Karpas-422 (cell line): ENCODE measurements around the gene SLC7A9. TPM values are rescaled to one million over a fixed set of nuclear protein-coding genes. Genes with fewer than 3 reads are reported as not detected.

Source experiments
- DNase-seq: peaks from one replicate; pipeline ENCODE4 v3.0.0-alpha.2; 2015
- H2AFZ ChIP-seq: fragments of 200-600 bp; sonication (generic); 2 replicates; pipeline ENCODE4 v1.6.1; 2014; ENCODE audit warnings: antibody characterized with exemption, low read length, mixed read lengths
- H3K27ac ChIP-seq: fragments of 200-600 bp; sonication (generic); 2 replicates; pipeline ENCODE4 v1.5.1; 2014; ENCODE audit warnings: mild to moderate bottlenecking, low read length, moderate library complexity
- H3K27me3 ChIP-seq: fragments of 200-600 bp; sonication (generic); 2 replicates; pipeline ENCODE4 v1.6.1; 2014; ENCODE audit warnings: low read length, mixed read lengths
- H3K36me3 ChIP-seq: fragments of 200-600 bp; sonication (generic); 2 replicates; pipeline ENCODE4 v1.6.1; 2014; ENCODE audit warnings: low read length, mixed read lengths; ENCODE audit not compliant: insufficient read depth
- H3K4me1 ChIP-seq: fragments of 200-600 bp; sonication (generic); 2 replicates; pipeline ENCODE4 v1.6.1; 2014; ENCODE audit warnings: mild to moderate bottlenecking, low read length, mixed read lengths
- H3K4me2 ChIP-seq: fragments of 200-600 bp; sonication (generic); 2 replicates; pipeline ENCODE4 v1.6.1; 2014; ENCODE audit warnings: low read length, low read depth, mild to moderate bottlenecking; ENCODE audit not compliant: poor library complexity, severe bottlenecking
- H3K4me3 ChIP-seq: fragments of 200-600 bp; sonication (generic); 2 replicates; pipeline ENCODE4 v1.5.1; 2014; ENCODE audit warnings: mild to moderate bottlenecking, antibody characterized with exemption, low read length, mixed read lengths
- H3K79me2 ChIP-seq: fragments of 200-600 bp; sonication (generic); 2 replicates; pipeline ENCODE4 v1.6.1; 2014; ENCODE audit warnings: mild to moderate bottlenecking, low read length, mixed read lengths
- H3K9ac ChIP-seq: fragments of 200-600 bp; sonication (generic); 2 replicates; pipeline ENCODE4 v1.6.0; 2014; ENCODE audit warnings: low read length
- H3K9me2 ChIP-seq: fragments of 200-600 bp; sonication (generic), shearing (Covaris generic); replicated peaks from 2 replicates; pipeline ENCODE4 v1.6.0; 2014; ENCODE audit warnings: mild to moderate bottlenecking, low read length, moderate library complexity; ENCODE audit not compliant: insufficient read depth
- H3K9me3 ChIP-seq: fragments of 300-700, 200-600 bp; sonication (generic); 2 replicates; pipeline ENCODE4 v1.6.1; 2014; ENCODE audit warnings: low read length, mixed read lengths
- H4K20me1 ChIP-seq: fragments of 200-600 bp; sonication (generic); 2 replicates; pipeline ENCODE4 v1.6.1; 2014; ENCODE audit warnings: mild to moderate bottlenecking, antibody characterized with exemption, low read length, low read depth; ENCODE audit not compliant: insufficient read depth
- total RNA-seq: library from RNA; depleted of rRNA; stranded (reverse); fragments of >200 nt; shearing (Covaris generic); gene quantifications from 2 replicates; pipeline ENCODE4 v1.2.3, GENCODE V29; 2014; ENCODE audit warnings: low replicate concordance

SLC7A9 gene
- total RNA-seq, 1 experiment from 2014 or later: not detected

GRCh38 chr19:32909257-32909656, 39.7 kb upstream of the SLC7A9 start:
- Histone ChIP-seq H3K27ac (no peak overlapping the region), H3K9me3 (no peaks in the 10 kb centered on the region), H3K27me3 (no peaks in the 10 kb centered on the region), H3K36me3 (no peaks in the 10 kb centered on the region), H3K4me1 (no peaks in the 10 kb centered on the region), H3K4me2 (no peak overlapping the region), H3K9me2 (no peaks in the 10 kb centered on the region), H2AFZ (no peak overlapping the region), H4K20me1 (no peaks in the 10 kb centered on the region), H3K79me2 (no peaks in the 10 kb centered on the region), H3K4me3 (no peak overlapping the region), H3K9ac (no peak overlapping the region)
- no peak for DNase-seq

GRCh38 chr19:32908641-32909190, 39.1 kb upstream of the SLC7A9 start:
- H3K4me3 ChIP-seq: no peak overlapping the region
- no peaks in the 10 kb centered on the region for H3K36me3 ChIP-seq
- no peaks in the 10 kb centered on the region for H3K4me1 ChIP-seq
- no peak overlapping the region for H3K9ac ChIP-seq
- no peak overlapping the region for H2AFZ ChIP-seq
- H3K9me3 ChIP-seq: no peaks in the 10 kb centered on the region
- no peaks in the 10 kb centered on the region for H3K9me2 ChIP-seq
- H3K27me3 ChIP-seq: no peaks in the 10 kb centered on the region
- no peak for DNase-seq
- no peak overlapping the region for H3K4me2 ChIP-seq
- H3K79me2 ChIP-seq: no peaks in the 10 kb centered on the region
- H3K27ac ChIP-seq: no peak overlapping the region
- no peaks in the 10 kb centered on the region for H4K20me1 ChIP-seq

GRCh38 chr19:32902448-32902847, 32.9 kb upstream of the SLC7A9 start:
- Histone ChIP-seq H3K4me2 (no peak overlapping the region), H3K36me3 (no peaks in the 10 kb centered on the region), H2AFZ (no peak overlapping the region), H3K9me2 (no peaks in the 10 kb centered on the region), H3K27ac (no peak overlapping the region), H3K9me3 (no peaks in the 10 kb centered on the region), H3K4me3 (no peak overlapping the region), H3K79me2 (no peaks in the 10 kb centered on the region), H3K27me3 (no peaks in the 10 kb centered on the region), H3K4me1 (no peaks in the 10 kb centered on the region), H4K20me1 (no peaks in the 10 kb centered on the region), H3K9ac (no peak overlapping the region)
- DNase-seq: no peak

- no peaks in the 10 kb centered on the region for H3K9me3 ChIP-seq
- no peaks in the 10 kb centered on the region for H3K36me3 ChIP-seq
- no peak overlapping the region for H2AFZ ChIP-seq
- H4K20me1 ChIP-seq: no peaks in the 10 kb centered on the region
- H3K9me2 ChIP-seq: no peaks in the 10 kb centered on the region
- no peak overlapping the region for H3K4me3 ChIP-seq
- H3K79me2 ChIP-seq: no peaks in the 10 kb centered on the region
- H3K27me3 ChIP-seq: no peaks in the 10 kb centered on the region
- H3K4me1 ChIP-seq: peaks cover 5% of the 10 kb centered on the region; the same call in 1 of the 2 replicates
- DNase-seq: no peak
- no peak overlapping the region for H3K4me2 ChIP-seq
- H3K9ac ChIP-seq: no peak overlapping the region
- no peak overlapping the region for H3K27ac ChIP-seq
Measured at GRCh38 chr19:32901504-32902161, 32.1 kb upstream of the SLC7A9 start.

- H3K4me3 ChIP-seq: no peak overlapping the region
- no peaks in the 10 kb centered on the region for H3K79me2 ChIP-seq
- H3K27ac ChIP-seq: no peak overlapping the region
- no peaks in the 10 kb centered on the region for H3K36me3 ChIP-seq
- H3K4me2 ChIP-seq: no peak overlapping the region
- H3K9me3 ChIP-seq: peaks cover 3% of the 10 kb centered on the region; the same call in 1 of the 2 replicates
- no peak overlapping the region for H3K9ac ChIP-seq
- no peak overlapping the region for H2AFZ ChIP-seq
- DNase-seq: no peak
- H3K27me3 ChIP-seq: no peaks in the 10 kb centered on the region
- peaks cover 5% of the 10 kb centered on the region; the same call in 1 of the 2 replicates for H3K4me1 ChIP-seq
- no peaks in the 10 kb centered on the region for H4K20me1 ChIP-seq
- H3K9me2 ChIP-seq: no peaks in the 10 kb centered on the region
Measured at GRCh38 chr19:32896516-32897214, 27.1 kb upstream of the SLC7A9 start.

GRCh38 chr19:32895384-32895783, 25.8 kb upstream of the SLC7A9 start:
- no peaks in the 10 kb centered on the region for H3K79me2 ChIP-seq
- H3K4me3 ChIP-seq: no peak overlapping the region
- H3K9me3 ChIP-seq: peaks cover 7% of the 10 kb centered on the region
- no peak overlapping the region for H3K4me2 ChIP-seq
- H3K9me2 ChIP-seq: no peaks in the 10 kb centered on the region
- no peaks in the 10 kb centered on the region for H3K36me3 ChIP-seq
- no peak overlapping the region for H3K9ac ChIP-seq
- H2AFZ ChIP-seq: no peak overlapping the region
- no peaks in the 10 kb centered on the region for H4K20me1 ChIP-seq
- H3K4me1 ChIP-seq: peaks cover 5% of the 10 kb centered on the region; the same call in 1 of the 2 replicates
- no peak for DNase-seq
- H3K27ac ChIP-seq: no peak overlapping the region
- no peaks in the 10 kb centered on the region for H3K27me3 ChIP-seq

GRCh38 chr19:32891609-32892008, 22.0 kb upstream of the SLC7A9 start:
- H3K9me3 ChIP-seq: peaks cover 7% of the 10 kb centered on the region
- H3K27ac ChIP-seq: no peak overlapping the region
- H3K9ac ChIP-seq: no peak overlapping the region
- no peaks in the 10 kb centered on the region for H3K27me3 ChIP-seq
- peak; percentile 48 for DNase-seq
- no peaks in the 10 kb centered on the region for H4K20me1 ChIP-seq
- H3K4me1 ChIP-seq: peaks cover under 1% of the 10 kb centered on the region; the same call in 1 of the 2 replicates
- no peaks in the 10 kb centered on the region for H3K79me2 ChIP-seq
- H2AFZ ChIP-seq: no peak overlapping the region
- no peak overlapping the region for H3K4me3 ChIP-seq
- no peak overlapping the region for H3K4me2 ChIP-seq
- H3K36me3 ChIP-seq: no peaks in the 10 kb centered on the region
- H3K9me2 ChIP-seq: no peaks in the 10 kb centered on the region

- no peaks in the 10 kb centered on the region for H3K79me2 ChIP-seq
- no peak overlapping the region for H2AFZ ChIP-seq
- no peaks in the 10 kb centered on the region for H3K9me2 ChIP-seq
- H3K4me2 ChIP-seq: no peak overlapping the region
- H3K27me3 ChIP-seq: no peaks in the 10 kb centered on the region
- no peak for DNase-seq
- H3K36me3 ChIP-seq: no peaks in the 10 kb centered on the region
- no peak overlapping the region for H3K27ac ChIP-seq
- H3K4me3 ChIP-seq: no peak overlapping the region
- H3K9me3 ChIP-seq: peaks cover 7% of the 10 kb centered on the region
- no peaks in the 10 kb centered on the region for H3K4me1 ChIP-seq
- H3K9ac ChIP-seq: no peak overlapping the region
- H4K20me1 ChIP-seq: no peaks in the 10 kb centered on the region
Measured at GRCh38 chr19:32890841-32891240, 21.3 kb upstream of the SLC7A9 start.
